Transverse colon (tissue), 3 donors: ENCODE data around the gene ANOS1.

Experiments
- EP300 ChIP-seq: sonication (generic); formaldehyde crosslinking; IDR thresholded peaks from one replicate; pipeline ENCODE4 v1.6.1; 2017; ENCODE audit warnings: antibody characterized with exemption, low read depth
- POLR2AphosphoS5 ChIP-seq, 3 donors: sonication (generic); formaldehyde crosslinking; IDR thresholded peaks; one replicate each; pipeline ENCODE4 v1.6.1; 2016; ENCODE audit warnings: antibody characterized with exemption in 3 of 3

GRCh38 chrX:8629871-8630270 is 102.1 kb downstream of the ANOS1 start:
- TF ChIP-seq EP300 (no peak), POLR2AphosphoS5 (IDR thresholded peaks at IDR 0.05) (no peak)
